Activated T-cell treated with anti-CD3 and anti-CD28 coated beads for 4 hours (primary cell): ENCODE measurements around the gene DMXL2.
"Not testable (repeated sequence)": the region's sequence is repeated elsewhere in the genome, so short reads cannot be mapped to it uniquely, and the experiment has no call there.

ENCODE experiments used
- DNase-seq: peaks from one replicate; pipeline ENCODE4 v3.0.0-alpha.2; 2020

The DMXL2 gene

GRCh38 chr15:51622604-51623370, at the start of gene DMXL2:
Gene DMXL2 (minus strand): TSS chr15:51622771. CDS start chr15:51622545, 226 bp downstream.
- DNase-seq = peak; percentile 47

- no peak for DNase-seq
These were observed 49.6 kb upstream of the DMXL2 start for GRCh38 chr15:51672155-51672687.

GRCh38 chr15:51669381-51669780, 46.8 kb upstream of the DMXL2 start:
- no peak for DNase-seq

GRCh38 chr15:51668446-51668845, 45.9 kb upstream of the DMXL2 start:
- DNase-seq = no peak

- DNase-seq = no peak
These were observed 44.9 kb upstream of the DMXL2 start for GRCh38 chr15:51667478-51667877.

- DNase-seq = no peak
These were observed 38.5 kb upstream of the DMXL2 start for GRCh38 chr15:51661072-51661471.

- no peak for DNase-seq
These were observed 36.1 kb upstream of the DMXL2 start for GRCh38 chr15:51658664-51659063.

- not testable (repeated sequence) for DNase-seq
These were observed 33.0 kb upstream of the DMXL2 start for GRCh38 chr15:51655401-51656057.

- no peak for DNase-seq
These were observed 29.6 kb upstream of the DMXL2 start for GRCh38 chr15:51652084-51652668.

GRCh38 chr15:51649659-51650521, 27.3 kb upstream of the DMXL2 start:
- DNase-seq = peak; percentile 19

GRCh38 chr15:51648643-51649042, 26.1 kb upstream of the DMXL2 start:
- DNase-seq = not testable (repeated sequence)

GRCh38 chr15:51648101-51648500, 25.5 kb upstream of the DMXL2 start:
- DNase-seq = not testable (repeated sequence)

GRCh38 chr15:51647128-51647562, 24.6 kb upstream of the DMXL2 start:
- DNase-seq = no peak

- DNase-seq = no peak
These were observed 20.1 kb upstream of the DMXL2 start for GRCh38 chr15:51642696-51643095.

GRCh38 chr15:51641490-51642130, 19.0 kb upstream of the DMXL2 start:
- no peak for DNase-seq

GRCh38 chr15:51634591-51635198, 12.1 kb upstream of the DMXL2 start:
- no peak for DNase-seq

- DNase-seq = no peak
These were observed 7.0 kb upstream of the DMXL2 start for GRCh38 chr15:51629612-51630011.

- DNase-seq = no peak
These were observed 2.7 kb upstream of the DMXL2 start for GRCh38 chr15:51625236-51625635.

- DNase-seq = no peak
These were observed 1.5 kb upstream of the DMXL2 start for GRCh38 chr15:51624022-51624421.

- no peak for DNase-seq
These were observed 891 bp upstream of the DMXL2 start for GRCh38 chr15:51623386-51623938.

- peak; percentile 4 for DNase-seq
These were observed 501 bp downstream of the DMXL2 start for GRCh38 chr15:51621936-51622603.
